ENCODE measurements around the gene MAPK6.

GRCh38 chr15:52103217-52104207 lies 84.5 kb downstream of the MAPK6 start:
- TF ChIP-seq CTCF (IDR thresholded peaks at IDR 0.05; ENCODE audit: poor library complexity, severe bottlenecking) = no peak
- no peak for TF ChIP-seq EZH2 (IDR thresholded peaks at IDR 0.05; ENCODE audit: borderline replicate concordance, insufficient read depth, low read length, poor library complexity, severe bottlenecking)
- TF ChIP-seq POLR2AphosphoS5 (IDR thresholded peaks at IDR 0.05) = no peak

All from neural cell (in vitro differentiated cells).